Hepatocyte (in vitro differentiated cells): Measurements from ENCODE around the gene TBX21. TPM values are rescaled to one million over a fixed set of nuclear protein-coding genes. Genes with fewer than 3 reads are reported as not detected.

Source experiments
- DNase-seq: peaks from one replicate; pipeline ENCODE4 v3.0.0-alpha.2; 2016; ENCODE audit warnings: low spot score
- H2AFZ ChIP-seq: fragments of 200-600 bp; sonication (generic); 2 replicates; pipeline ENCODE4 v1.6.0; 2016; ENCODE audit warnings: antibody characterized with exemption, mild to moderate bottlenecking
- H3K27ac ChIP-seq: fragments of 200-600 bp; sonication (generic); 2 replicates; pipeline ENCODE4 v1.5.1; 2016; ENCODE audit warnings: mild to moderate bottlenecking
- H3K27me3 ChIP-seq: fragments of 200-600 bp; sonication (generic); 2 replicates; pipeline ENCODE4 v1.6.1; 2016
- H3K36me3 ChIP-seq: fragments of 200-600 bp; sonication (generic); replicated peaks from 2 replicates; pipeline ENCODE4 v1.5.1; 2016; ENCODE audit warnings: low read depth; ENCODE audit not compliant: insufficient read depth
- H3K4me1 ChIP-seq: fragments of 200-600 bp; sonication (generic); 2 replicates; pipeline ENCODE4 v1.5.1; 2016; ENCODE audit warnings: mild to moderate bottlenecking, moderate library complexity; ENCODE audit not compliant: insufficient read depth
- H3K4me2 ChIP-seq: fragments of 200-600 bp; sonication (generic); 2 replicates; pipeline ENCODE4 v1.6.0; 2016
- H3K4me3 ChIP-seq: fragments of 200-600 bp; sonication (generic); 2 replicates; pipeline ENCODE4 v1.5.1; 2016; ENCODE audit warnings: mild to moderate bottlenecking
- H3K79me2 ChIP-seq: fragments of 200-600 bp; sonication (generic); 2 replicates; pipeline ENCODE4 v1.6.0; 2017; ENCODE audit warnings: mild to moderate bottlenecking
- H3K9me2 ChIP-seq: fragments of 200-600 bp; sonication (generic); replicated peaks from 2 replicates; pipeline ENCODE4 v1.6.0; 2017; ENCODE audit warnings: mild to moderate bottlenecking; ENCODE audit not compliant: insufficient read depth
- H3K9me3 ChIP-seq: fragments of 200-600 bp; sonication (generic); 2 replicates; pipeline ENCODE4 v1.5.1; 2016; ENCODE audit warnings: low read depth, mild to moderate bottlenecking
- H4K20me1 ChIP-seq: fragments of 200-600 bp; sonication (generic); 2 replicates; pipeline ENCODE4 v1.6.0; 2016; ENCODE audit warnings: mild to moderate bottlenecking; ENCODE audit not compliant: insufficient read depth, poor library complexity, severe bottlenecking
- CTCF ChIP-seq: fragments of 200-600 bp; sonication (generic); IDR thresholded peaks from 2 replicates; pipeline ENCODE4 v1.5.1; 2016; ENCODE audit warnings: antibody characterized with exemption, mild to moderate bottlenecking; ENCODE audit not compliant: poor library complexity
- EZH2 ChIP-seq: fragments of 200-600 bp; sonication (generic); IDR thresholded peaks from 2 replicates; pipeline ENCODE4 v1.6.1; 2016; ENCODE audit warnings: antibody characterized with exemption, mild to moderate bottlenecking, borderline replicate concordance
- EZH2phosphoT487 ChIP-seq: fragments of 200-600 bp; sonication (generic); IDR thresholded peaks from one replicate; pipeline ENCODE4 v1.6.1; 2018; ENCODE audit warnings: antibody characterized with exemption, mild to moderate bottlenecking, low read depth, moderate library complexity; ENCODE audit not compliant: unreplicated experiment, severe bottlenecking
- WGBS: methylation state at CpG from one replicate; pipeline ENCODE4 v1.1.6; 2016; ENCODE audit warnings: low lambda C conversion rate; ENCODE audit errors: missing lambda C conversion rate; 5-methylcytosine and 5-hydroxymethylcytosine counted together
- polyA plus RNA-seq: library from polyadenylated mRNA; unstranded; fragments of >200 nt; fragmentation: Nextera tagmentation; extraction: Ambion mirVana; gene quantifications from 2 replicates; pipeline ENCODE4 v1.2.1, GENCODE V29; 2016
- total RNA-seq: library from RNA; depleted of rRNA; stranded (reverse); fragments of >200 nt; gene quantifications from 2 replicates; pipeline ENCODE4 v1.2.3, GENCODE V29; 2014

TBX21 gene
- total and polyA plus RNA-seq, 2 experiments from 2014 or later = not detected

DNA sequence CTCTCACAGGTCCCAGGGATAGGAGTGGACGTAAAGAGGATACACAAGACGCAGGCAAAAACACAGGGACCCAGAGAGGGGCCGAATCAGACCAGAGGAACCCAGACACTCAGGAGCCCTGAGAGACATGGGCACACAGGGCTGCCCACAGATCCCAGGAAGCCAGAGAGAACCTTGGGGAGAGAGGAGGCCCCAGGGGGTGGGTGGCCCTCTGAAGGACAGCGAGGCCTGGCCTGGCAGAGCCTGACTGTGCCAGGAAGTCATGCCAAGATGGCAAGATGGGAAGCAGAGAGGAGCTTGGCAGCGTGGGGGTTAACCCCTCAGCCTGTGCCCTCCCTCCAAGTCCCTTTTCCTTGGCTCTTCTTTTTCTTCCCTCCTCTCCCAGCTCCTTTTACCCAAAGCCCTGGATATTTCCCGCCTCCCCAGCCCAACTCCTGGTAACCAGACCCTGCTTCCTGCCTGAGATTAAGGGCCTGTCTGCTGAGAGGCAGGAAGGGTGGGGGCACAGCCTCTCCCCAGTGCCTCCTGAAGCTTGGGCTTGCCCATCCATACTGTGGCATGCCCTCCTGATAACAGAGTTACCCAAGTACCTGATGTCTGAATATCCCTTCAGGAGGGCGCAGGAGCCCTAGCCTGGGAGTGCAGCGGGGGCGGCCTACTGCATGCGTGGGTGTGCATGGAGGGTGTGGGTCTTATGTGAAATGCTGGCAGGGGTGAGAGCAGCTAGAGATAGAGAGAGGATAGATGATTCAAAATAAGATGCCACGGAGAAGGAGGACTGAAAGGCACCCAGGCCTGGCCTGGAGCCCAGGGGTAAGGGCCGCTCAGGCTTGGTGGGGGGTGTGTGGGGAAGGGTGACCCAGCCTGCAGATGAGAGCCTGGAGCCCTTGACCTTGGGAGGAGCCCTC, 6.0 kb upstream of the TBX21 start:
- TF ChIP-seq EZH2 = no peak
- TF ChIP-seq EZH2phosphoT487 = no peak
- TF ChIP-seq CTCF = no peak
- H3K4me2 ChIP-seq = no peak overlapping the region
- H3K9me3 ChIP-seq = no peaks in the 10 kb centered on the region
- no peak overlapping the region for H3K4me3 ChIP-seq
- H3K27me3 ChIP-seq = peaks cover 52% of the 10 kb centered on the region
- no peaks in the 10 kb centered on the region for H3K4me1 ChIP-seq
- H3K36me3 ChIP-seq = no peaks in the 10 kb centered on the region
- 85% methylated on average over 12 of the region's 12 CpGs for WGBS
- DNase-seq = no peak
- no peaks in the 10 kb centered on the region for H3K9me2 ChIP-seq
- no peaks in the 10 kb centered on the region for H3K79me2 ChIP-seq
- H4K20me1 ChIP-seq = no peaks in the 10 kb centered on the region
- H3K27ac ChIP-seq = no peak overlapping the region
- no peak overlapping the region for H2AFZ ChIP-seq

GRCh38 chr17:47727704-47728036, 5.4 kb upstream of the TBX21 start:
- WGBS = 87% methylated on average over 9 of the region's 9 CpGs
- no peaks in the 10 kb centered on the region for H3K4me1 ChIP-seq
- DNase-seq = no peak
- no peaks in the 10 kb centered on the region for H3K79me2 ChIP-seq
- H3K4me3 ChIP-seq = no peak overlapping the region
- H3K36me3 ChIP-seq = no peaks in the 10 kb centered on the region
- TF ChIP-seq EZH2 (no peak), EZH2phosphoT487 (no peak), CTCF (no peak)
- no peak overlapping the region for H3K27ac ChIP-seq
- H2AFZ ChIP-seq = no peak overlapping the region
- H3K27me3 ChIP-seq = peaks cover 52% of the 10 kb centered on the region
- H4K20me1 ChIP-seq = no peaks in the 10 kb centered on the region
- H3K9me3 ChIP-seq = no peaks in the 10 kb centered on the region
- H3K4me2 ChIP-seq = no peak overlapping the region
- no peaks in the 10 kb centered on the region for H3K9me2 ChIP-seq

GRCh38 chr17:47728214-47728877, 4.7 kb upstream of the TBX21 start:
- Histone ChIP-seq H4K20me1 (no peaks in the 10 kb centered on the region), H3K9me2 (no peaks in the 10 kb centered on the region), H3K79me2 (no peaks in the 10 kb centered on the region), H3K4me1 (no peaks in the 10 kb centered on the region), H3K27ac (no peak overlapping the region), H3K4me3 (no peak overlapping the region), H3K9me3 (no peaks in the 10 kb centered on the region), H2AFZ (no peak overlapping the region), H3K27me3 (peaks cover 55% of the 10 kb centered on the region), H3K4me2 (no peak overlapping the region), H3K36me3 (no peaks in the 10 kb centered on the region)
- DNase-seq = no peak
- TF ChIP-seq CTCF (no peak), EZH2phosphoT487 (no peak), EZH2 (no peak)
- WGBS = 91% methylated on average over 4 of the region's 4 CpGs
